Neural progenitor cell (in vitro differentiated cells): Measurements from ENCODE around the gene DNAJC22.

Experiments
- CTCF ChIP-seq: fragments of 200-600 bp; sonication (generic); IDR thresholded peaks from 2 replicates; pipeline ENCODE4 v1.5.1; 2017; ENCODE audit warnings: antibody characterized with exemption, mild to moderate bottlenecking
- EZH2 ChIP-seq: fragments of 200-600 bp; sonication (generic); IDR thresholded peaks from 2 replicates; pipeline ENCODE4 v1.6.1; 2017; ENCODE audit warnings: antibody characterized with exemption, mild to moderate bottlenecking, moderate library complexity
- EZH2phosphoT487 ChIP-seq: fragments of 200-600 bp; sonication (generic); IDR thresholded peaks from 2 replicates; pipeline ENCODE4 v1.6.1; 2017; ENCODE audit warnings: antibody characterized with exemption

GRCh38 chr12:49370539-49370938, 23.9 kb downstream of the DNAJC22 start:
- TF ChIP-seq CTCF = no peak
- TF ChIP-seq EZH2 = no peak
- TF ChIP-seq EZH2phosphoT487 = no peak
